DND-41 (cell line): ENCODE data around the gene ARHGAP15.

Source experiments
- ATAC-seq: fragments of 200-7000 bp; cut with Tn5 transposase; 3 replicates; pipeline ENCODE4 v1.9.1; 2021; ENCODE audit warnings: low read depth; ENCODE audit not compliant: insufficient read depth
- DNase-seq: peaks from one replicate; pipeline ENCODE4 v3.0.0-alpha.2; 2020
- H2AFZ ChIP-seq: 2 replicates; pipeline ENCODE4 v1.6.0; 2012; ENCODE audit warnings: low read depth, low read length
- H3K27ac ChIP-seq: 2 replicates; pipeline ENCODE4 v1.5.1; 2012; ENCODE audit warnings: low read length, inconsistent platforms
- H3K27me3 ChIP-seq: fragments of 200-600 bp; sonication (generic); 2 replicates; pipeline ENCODE4 v1.6.0; 2012; ENCODE audit warnings: low read length, mild to moderate bottlenecking, inconsistent platforms; ENCODE audit not compliant: insufficient read depth, poor library complexity
- H3K36me3 ChIP-seq: 2 replicates; pipeline ENCODE4 v1.5.1; 2012; ENCODE audit warnings: low read length, inconsistent platforms; ENCODE audit not compliant: insufficient read depth
- H3K4me1 ChIP-seq: 2 replicates; pipeline ENCODE4 v1.5.1; 2012; ENCODE audit warnings: mild to moderate bottlenecking, low read length; ENCODE audit not compliant: insufficient read depth
- H3K4me2 ChIP-seq: 2 replicates; pipeline ENCODE4 v1.6.0; 2012; ENCODE audit warnings: mild to moderate bottlenecking, moderate library complexity, low read length, inconsistent platforms; ENCODE audit not compliant: insufficient read depth
- H3K4me3 ChIP-seq, 2 experiments: fragments of 200-600 bp in 1 of 2; shearing (Covaris generic) in 1 of 2; 2 replicates each; pipeline ENCODE4 v1.5.1; 2012 to 2016; ENCODE audit warnings: inconsistent platforms in 2 of 2, low read length in 2 of 2, mild to moderate bottlenecking in 2 of 2, low read depth in 1 of 2, moderate library complexity in 1 of 2
- H3K79me2 ChIP-seq: 2 replicates; pipeline ENCODE4 v1.6.0; 2012; ENCODE audit warnings: low read length, inconsistent platforms; ENCODE audit not compliant: insufficient read depth
- H3K9ac ChIP-seq: 2 replicates; pipeline ENCODE4 v1.6.0; 2012; ENCODE audit warnings: low read depth, mild to moderate bottlenecking, inconsistent platforms, low read length, moderate library complexity
- H3K9me3 ChIP-seq: 2 replicates; pipeline ENCODE4 v1.5.1; 2012; ENCODE audit warnings: low read length, moderate library complexity, mild to moderate bottlenecking, inconsistent platforms; ENCODE audit not compliant: insufficient read depth, severe bottlenecking
- H4K20me1 ChIP-seq: 2 replicates; pipeline ENCODE4 v1.6.0; 2012; ENCODE audit warnings: low read length; ENCODE audit not compliant: insufficient read depth
- CTCF ChIP-seq: IDR thresholded peaks from 2 replicates; pipeline ENCODE4 v1.5.1; 2012; ENCODE audit warnings: borderline replicate concordance, low read length, moderate library complexity, mild to moderate bottlenecking; ENCODE audit not compliant: poor library complexity, severe bottlenecking; ENCODE audit errors: extremely low read depth
- EZH2 ChIP-seq: IDR thresholded peaks from 3 replicates; pipeline ENCODE4 v1.6.1; 2012; ENCODE audit warnings: borderline replicate concordance, low read depth, mild to moderate bottlenecking, moderate library complexity, low read length, inconsistent platforms; ENCODE audit not compliant: severe bottlenecking

Gene ARHGAP15

GRCh38 chr2:143392358-143392757 is 263.1 kb downstream of the ARHGAP15 start:
- Histone ChIP-seq H3K9ac (no peak overlapping the region), H3K4me3 (no peak overlapping the region), H4K20me1 (peaks cover 4% of the 10 kb centered on the region; the same call in 1 of the 2 replicates), H3K4me1 (no peaks in the 10 kb centered on the region), H3K4me2 (no peak overlapping the region), H3K9me3 (no peaks in the 10 kb centered on the region), H2AFZ (no peak overlapping the region), H3K36me3 (peaks cover 29% of the 10 kb centered on the region), H3K27ac (no peak overlapping the region), H3K79me2 (0 out of 2 replicates have a peak, but pooled peaks cover 3% of the 10 kb centered on the region), H3K27me3 (no peaks in the 10 kb centered on the region)
- no peak for DNase-seq
- no peak for TF ChIP-seq CTCF
- no peak for TF ChIP-seq EZH2
- no peak for ATAC-seq

DNA sequence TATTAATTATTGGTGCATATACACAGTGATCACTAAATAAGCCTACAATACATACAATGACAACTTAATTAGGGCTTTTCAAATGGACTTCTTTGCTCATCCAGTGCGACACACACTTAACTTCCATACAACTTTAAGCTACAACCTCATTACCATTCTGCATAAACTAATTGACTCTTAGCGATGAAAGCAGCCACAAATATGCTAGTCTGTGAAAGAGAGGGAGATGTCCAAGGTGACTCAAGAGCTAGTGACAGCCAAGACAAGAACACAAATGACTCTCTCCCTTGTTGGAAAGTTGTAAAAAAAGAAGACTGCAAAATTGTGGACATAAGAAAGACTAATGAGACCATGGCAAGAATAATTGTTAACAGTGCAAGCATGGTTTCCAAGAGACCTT is 264.8 kb downstream of the ARHGAP15 start:
- H3K79me2 ChIP-seq: 0 out of 2 replicates have a peak, but pooled peaks cover 3% of the 10 kb centered on the region
- no peak overlapping the region for H3K4me2 ChIP-seq
- H3K4me1 ChIP-seq: no peaks in the 10 kb centered on the region
- no peak for ATAC-seq
- peaks cover 25% of the 10 kb centered on the region for H3K36me3 ChIP-seq
- DNase-seq: no peak
- H3K9ac ChIP-seq: no peak overlapping the region
- no peaks in the 10 kb centered on the region for H3K27me3 ChIP-seq
- H3K27ac ChIP-seq: no peak overlapping the region
- H4K20me1 ChIP-seq: peaks cover 4% of the 10 kb centered on the region; the same call in 1 of the 2 replicates
- TF ChIP-seq CTCF: no peak
- H3K9me3 ChIP-seq: no peaks in the 10 kb centered on the region
- H2AFZ ChIP-seq: no peak overlapping the region
- H3K4me3 ChIP-seq: no peak overlapping the region

DNA sequence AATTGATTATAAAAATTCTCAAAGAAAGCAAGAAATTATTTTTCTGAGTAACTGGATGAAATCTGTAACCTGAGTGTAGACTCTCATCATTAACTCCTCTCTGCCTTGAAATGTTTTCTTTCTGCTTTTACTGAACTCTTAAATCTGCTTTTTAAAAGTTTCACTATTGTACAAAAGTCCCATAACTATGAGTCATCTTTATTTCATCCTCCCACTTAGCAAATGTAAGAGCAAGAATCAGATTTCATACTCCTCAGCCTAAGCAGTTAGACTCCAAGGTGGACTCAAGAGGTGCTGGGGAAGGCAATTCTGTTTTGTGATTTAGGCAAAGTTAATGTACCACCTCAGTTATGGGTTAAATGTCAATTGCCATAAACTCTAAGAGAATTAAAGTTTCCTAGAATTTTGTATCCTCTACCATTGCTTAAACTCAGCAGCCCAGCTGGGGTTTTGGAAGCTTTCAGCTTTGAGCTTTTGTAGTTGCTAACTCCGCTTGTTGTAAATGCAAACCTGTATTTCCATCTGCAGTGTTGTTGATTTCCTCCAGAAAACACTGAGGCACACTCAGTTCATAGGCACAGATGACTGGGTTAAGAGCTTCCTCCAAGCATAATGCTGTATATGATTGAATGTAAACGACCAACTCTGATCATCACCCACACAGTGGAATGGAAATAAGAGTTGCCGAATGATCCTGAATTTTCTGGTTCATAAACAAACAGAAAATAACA is 268.8 kb downstream of the ARHGAP15 start:
- Histone ChIP-seq H3K4me3 (no peak overlapping the region), H3K4me1 (no peaks in the 10 kb centered on the region), H3K9ac (no peak overlapping the region), H3K9me3 (no peaks in the 10 kb centered on the region), H3K4me2 (no peak overlapping the region), H3K36me3 (peaks cover 7% of the 10 kb centered on the region; the same call in 1 of the 2 replicates), H3K27me3 (no peaks in the 10 kb centered on the region), H2AFZ (no peak overlapping the region), H3K79me2 (0 out of 2 replicates have a peak, but pooled peaks cover 2% of the 10 kb centered on the region), H3K27ac (no peak overlapping the region), H4K20me1 (no peaks in the 10 kb centered on the region)
- no peak for DNase-seq
- ATAC-seq: no peak
- TF ChIP-seq CTCF (no peak), EZH2 (no peak)
